ENCODE results near the gene WDSUB1. TPM values are rescaled to one million over a fixed set of nuclear protein-coding genes. Genes with fewer than 3 reads are reported as not detected.

WDSUB1 gene
- total and polyA plus RNA-seq, 9 of the 15 experiments (the other 6 are each of a cell fraction or from before 2014, with no cell fraction given), result 5.2 to 13.7 (median 9.4) TPM

GRCh38 chr2:159285929-159286708 lies at the start of gene WDSUB1 (continued):
- TF ChIP-seq TEAD4 (IDR thresholded peaks at IDR 0.05; ENCODE audit: low read length) (no peak), TEAD4 (CRISPR knock-in tag; IDR thresholded peaks at IDR 0.05; ENCODE audit: borderline replicate concordance) (no peak), ZNF57 (CRISPR knock-in tag; IDR thresholded peaks at IDR 0.05) (no peak), DPF2 (IDR thresholded peaks at IDR 0.05) (no peak), CEBPG (CRISPR knock-in tag; IDR thresholded peaks at IDR 0.05) (no peak), CEBPG (tag; conservative IDR thresholded peaks at IDR 0.05 in 1 of 2, IDR thresholded peaks at IDR 0.05 in 1 of 2) (no peak), HEY1 (CRISPR knock-in tag; IDR thresholded peaks at IDR 0.05; ENCODE audit: borderline replicate concordance) (no peak), ZHX1 (conservative IDR thresholded peaks at IDR 0.05; ENCODE audit: low read length) (no peak), ZNF184 (CRISPR knock-in tag; IDR thresholded peaks at IDR 0.05) (no peak), PHF20 (IDR thresholded peaks at IDR 0.05; ENCODE audit: partially characterized antibody) (peak; percentile 62), CHD1 (IDR thresholded peaks at IDR 0.05; ENCODE audit: low read length) (peak; percentile 19), GTF3C2 (IDR thresholded peaks at IDR 0.05; ENCODE audit: borderline replicate concordance, extremely low read depth, insufficient read length) (no peak), KLF1 (tag; IDR thresholded peaks at IDR 0.05) (peak; percentile 48; the same call in 1 of the 2 replicates), PATZ1 (CRISPR knock-in tag; IDR thresholded peaks at IDR 0.05; ENCODE audit: borderline replicate concordance) (no peak), BCLAF1 (IDR thresholded peaks at IDR 0.05; ENCODE audit: borderline replicate concordance in 1 of 2, control insufficient read depth in 1 of 2, low read depth in 2 of 2, low read length in 1 of 2) (no peak), ZNF589 (CRISPR knock-in tag; IDR thresholded peaks at IDR 0.05; ENCODE audit: low read depth) (no peak)

Measured in K562 (cell line).